DND-41 (cell line): Measurements from ENCODE around the gene SLC34A3.

Source experiments
- ATAC-seq: fragments of 200-7000 bp; cut with Tn5 transposase; 3 replicates; pipeline ENCODE4 v1.9.1; 2021; ENCODE audit warnings: low read depth; ENCODE audit not compliant: insufficient read depth
- DNase-seq: peaks from one replicate; pipeline ENCODE4 v3.0.0-alpha.2; 2020
- H2AFZ ChIP-seq: 2 replicates; pipeline ENCODE4 v1.6.0; 2012; ENCODE audit warnings: low read depth, low read length
- H3K27ac ChIP-seq: 2 replicates; pipeline ENCODE4 v1.5.1; 2012; ENCODE audit warnings: low read length, inconsistent platforms
- H3K27me3 ChIP-seq: fragments of 200-600 bp; sonication (generic); 2 replicates; pipeline ENCODE4 v1.6.0; 2012; ENCODE audit warnings: low read length, mild to moderate bottlenecking, inconsistent platforms; ENCODE audit not compliant: insufficient read depth, poor library complexity
- H3K36me3 ChIP-seq: 2 replicates; pipeline ENCODE4 v1.5.1; 2012; ENCODE audit warnings: low read length, inconsistent platforms; ENCODE audit not compliant: insufficient read depth
- H3K4me1 ChIP-seq: 2 replicates; pipeline ENCODE4 v1.5.1; 2012; ENCODE audit warnings: mild to moderate bottlenecking, low read length; ENCODE audit not compliant: insufficient read depth
- H3K4me2 ChIP-seq: 2 replicates; pipeline ENCODE4 v1.6.0; 2012; ENCODE audit warnings: mild to moderate bottlenecking, moderate library complexity, low read length, inconsistent platforms; ENCODE audit not compliant: insufficient read depth
- H3K4me3 ChIP-seq, 2 experiments: fragments of 200-600 bp in 1 of 2; shearing (Covaris generic) in 1 of 2; 2 replicates each; pipeline ENCODE4 v1.5.1; 2012 to 2016; ENCODE audit warnings: inconsistent platforms in 2 of 2, low read length in 2 of 2, mild to moderate bottlenecking in 2 of 2, low read depth in 1 of 2, moderate library complexity in 1 of 2
- H3K79me2 ChIP-seq: 2 replicates; pipeline ENCODE4 v1.6.0; 2012; ENCODE audit warnings: low read length, inconsistent platforms; ENCODE audit not compliant: insufficient read depth
- H3K9ac ChIP-seq: 2 replicates; pipeline ENCODE4 v1.6.0; 2012; ENCODE audit warnings: low read depth, mild to moderate bottlenecking, inconsistent platforms, low read length, moderate library complexity
- H3K9me3 ChIP-seq: 2 replicates; pipeline ENCODE4 v1.5.1; 2012; ENCODE audit warnings: low read length, moderate library complexity, mild to moderate bottlenecking, inconsistent platforms; ENCODE audit not compliant: insufficient read depth, severe bottlenecking
- H4K20me1 ChIP-seq: 2 replicates; pipeline ENCODE4 v1.6.0; 2012; ENCODE audit warnings: low read length; ENCODE audit not compliant: insufficient read depth
- EZH2 ChIP-seq: IDR thresholded peaks from 3 replicates; pipeline ENCODE4 v1.6.1; 2012; ENCODE audit warnings: borderline replicate concordance, low read depth, mild to moderate bottlenecking, moderate library complexity, low read length, inconsistent platforms; ENCODE audit not compliant: severe bottlenecking
- TF ChIP-seq, protein P1 (sequence below): IDR thresholded peaks from 2 replicates; pipeline ENCODE4 v1.5.1; 2012; ENCODE audit warnings: borderline replicate concordance, low read length, moderate library complexity, mild to moderate bottlenecking; ENCODE audit not compliant: poor library complexity, severe bottlenecking; ENCODE audit errors: extremely low read depth

SLC34A3 gene

DNA sequence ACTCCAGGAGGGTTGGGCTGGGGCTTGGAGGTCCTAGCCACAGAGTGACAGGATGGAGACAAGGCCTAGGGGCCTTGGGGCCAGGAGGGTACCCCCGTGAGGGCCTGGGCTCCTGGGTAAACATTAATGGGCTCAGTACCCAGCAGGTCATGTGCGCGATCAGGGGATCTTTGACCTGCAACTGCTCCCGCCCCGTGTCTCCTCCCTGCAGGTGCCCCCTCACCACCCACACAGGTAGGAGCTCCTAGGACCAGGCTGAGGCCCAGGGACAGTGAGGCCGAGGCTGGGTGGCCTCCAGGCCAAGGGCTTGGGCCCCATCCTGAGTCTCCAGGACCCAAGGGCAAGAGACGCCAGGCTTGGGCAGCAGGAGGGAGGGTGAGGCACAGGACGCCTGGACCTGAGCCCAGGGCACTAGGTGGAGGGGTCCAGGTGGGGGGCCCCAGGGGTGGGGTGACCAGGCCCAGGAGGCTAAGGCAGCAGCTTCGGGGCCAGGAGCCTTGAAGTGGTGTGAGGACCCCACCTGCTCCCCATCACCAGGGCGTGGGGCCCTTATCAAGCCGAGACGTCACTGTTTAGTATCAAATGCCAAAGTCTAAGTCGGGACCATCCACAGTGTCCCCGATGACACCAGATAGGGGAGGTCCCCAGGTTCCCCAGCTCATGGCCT lies at the start of gene SLC34A3:
TSS of gene SLC34A3 (plus strand) at position 197 of the 667 bp plus-strand sequence. CDS start 802 bp downstream, outside the sequence.
- no peak within 1 kb of the TSS for H3K9ac ChIP-seq
- TF ChIP-seq, protein P1, sequence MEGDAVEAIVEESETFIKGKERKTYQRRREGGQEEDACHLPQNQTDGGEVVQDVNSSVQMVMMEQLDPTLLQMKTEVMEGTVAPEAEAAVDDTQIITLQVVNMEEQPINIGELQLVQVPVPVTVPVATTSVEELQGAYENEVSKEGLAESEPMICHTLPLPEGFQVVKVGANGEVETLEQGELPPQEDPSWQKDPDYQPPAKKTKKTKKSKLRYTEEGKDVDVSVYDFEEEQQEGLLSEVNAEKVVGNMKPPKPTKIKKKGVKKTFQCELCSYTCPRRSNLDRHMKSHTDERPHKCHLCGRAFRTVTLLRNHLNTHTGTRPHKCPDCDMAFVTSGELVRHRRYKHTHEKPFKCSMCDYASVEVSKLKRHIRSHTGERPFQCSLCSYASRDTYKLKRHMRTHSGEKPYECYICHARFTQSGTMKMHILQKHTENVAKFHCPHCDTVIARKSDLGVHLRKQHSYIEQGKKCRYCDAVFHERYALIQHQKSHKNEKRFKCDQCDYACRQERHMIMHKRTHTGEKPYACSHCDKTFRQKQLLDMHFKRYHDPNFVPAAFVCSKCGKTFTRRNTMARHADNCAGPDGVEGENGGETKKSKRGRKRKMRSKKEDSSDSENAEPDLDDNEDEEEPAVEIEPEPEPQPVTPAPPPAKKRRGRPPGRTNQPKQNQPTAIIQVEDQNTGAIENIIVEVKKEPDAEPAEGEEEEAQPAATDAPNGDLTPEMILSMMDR = no peak
- TF ChIP-seq EZH2 = no peak

DNA sequence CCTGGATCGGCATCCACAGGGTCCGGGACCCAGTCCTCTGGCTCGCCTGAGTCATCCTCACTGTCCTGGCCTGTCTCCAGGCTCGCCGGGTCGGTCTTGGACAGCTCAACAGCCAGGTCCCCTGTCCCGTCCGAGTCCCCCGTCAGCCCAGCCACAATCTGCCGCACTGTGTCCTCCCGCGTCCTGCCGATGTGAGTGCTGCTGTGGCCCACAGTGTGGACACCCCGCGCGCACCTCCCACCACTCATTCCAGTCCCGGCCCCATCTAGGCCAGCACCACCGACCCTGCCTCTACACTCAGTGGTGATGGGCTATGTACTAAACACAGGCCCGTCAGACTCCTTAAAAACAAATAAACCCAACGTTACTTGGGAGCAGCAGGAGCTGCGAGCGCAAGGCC lies 49.0 kb upstream of the SLC34A3 start:
- no peak overlapping the region for H2AFZ ChIP-seq
- H3K4me3 ChIP-seq = no peak overlapping the region
- TF ChIP-seq, protein P1 = no peak
- TF ChIP-seq EZH2 = no peak
- peaks cover 16% of the 10 kb centered on the region for H4K20me1 ChIP-seq
- ATAC-seq = no peak
- no peaks in the 10 kb centered on the region for H3K9me3 ChIP-seq
- no peak for DNase-seq
- H3K4me1 ChIP-seq = peaks cover 12% of the 10 kb centered on the region
- H3K36me3 ChIP-seq = peaks cover 60% of the 10 kb centered on the region
- H3K79me2 ChIP-seq = peaks cover 13% of the 10 kb centered on the region
- H3K4me2 ChIP-seq = no peak overlapping the region
- no peaks in the 10 kb centered on the region for H3K27me3 ChIP-seq
- no peak overlapping the region for H3K9ac ChIP-seq
- no peak overlapping the region for H3K27ac ChIP-seq

More for the DNA sequence above, at the start of gene SLC34A3:
- H3K36me3 ChIP-seq = no peaks in the 10 kb centered on the region
- DNase-seq (no peak), ATAC-seq (no peak)
- H4K20me1 ChIP-seq = no peaks in the 10 kb centered on the region
- no peak within 1 kb of the TSS for H3K27ac ChIP-seq
- H2AFZ ChIP-seq = no peak within 1 kb of the TSS
- H3K4me3 ChIP-seq = no peak within 1 kb of the TSS
- H3K9me3 ChIP-seq = no peaks in the 10 kb centered on the region
- H3K4me1 ChIP-seq = peaks cover 2% of the 10 kb centered on the region; the same call in 1 of the 2 replicates
- H3K4me2 ChIP-seq = no peak within 1 kb of the TSS
- H3K27me3 ChIP-seq = no peaks in the 10 kb centered on the region
- no peaks in the 10 kb centered on the region for H3K79me2 ChIP-seq

DNA sequence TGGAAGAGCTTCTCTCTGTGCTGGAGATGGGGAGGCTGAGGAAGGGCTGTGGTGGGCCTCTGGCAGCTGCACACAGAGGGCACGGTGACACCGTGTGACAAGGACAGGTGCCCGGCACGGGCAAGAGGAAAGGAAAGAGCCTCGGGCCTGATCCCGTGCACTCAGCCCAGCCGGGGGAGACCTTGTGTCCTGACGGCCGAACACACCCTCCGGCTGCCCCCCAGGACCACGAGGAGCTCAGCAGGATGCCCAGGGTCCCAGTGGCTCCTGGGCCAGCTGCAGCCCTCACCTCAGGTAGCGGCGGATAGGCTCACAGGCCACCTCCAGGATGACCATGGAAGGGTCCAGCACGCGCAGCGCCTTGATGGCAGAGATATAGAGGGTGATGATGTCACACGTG lies 47.9 kb upstream of the SLC34A3 start:
- ATAC-seq (no peak), DNase-seq (no peak)
- H3K4me2 ChIP-seq = no peak overlapping the region
- no peaks in the 10 kb centered on the region for H3K27me3 ChIP-seq
- peaks cover 25% of the 10 kb centered on the region for H3K79me2 ChIP-seq
- H2AFZ ChIP-seq = no peak overlapping the region
- H3K36me3 ChIP-seq = peaks cover 67% of the 10 kb centered on the region
- no peak overlapping the region for H3K27ac ChIP-seq
- H3K9me3 ChIP-seq = no peaks in the 10 kb centered on the region
- no peak overlapping the region for H3K9ac ChIP-seq
- H4K20me1 ChIP-seq = peaks cover 23% of the 10 kb centered on the region
- TF ChIP-seq, protein P1 = no peak
- no peak for TF ChIP-seq EZH2
- peaks cover 23% of the 10 kb centered on the region for H3K4me1 ChIP-seq
- no peak overlapping the region for H3K4me3 ChIP-seq
